ENCODE results near the gene EVI5L.

Gene EVI5L

DNA sequence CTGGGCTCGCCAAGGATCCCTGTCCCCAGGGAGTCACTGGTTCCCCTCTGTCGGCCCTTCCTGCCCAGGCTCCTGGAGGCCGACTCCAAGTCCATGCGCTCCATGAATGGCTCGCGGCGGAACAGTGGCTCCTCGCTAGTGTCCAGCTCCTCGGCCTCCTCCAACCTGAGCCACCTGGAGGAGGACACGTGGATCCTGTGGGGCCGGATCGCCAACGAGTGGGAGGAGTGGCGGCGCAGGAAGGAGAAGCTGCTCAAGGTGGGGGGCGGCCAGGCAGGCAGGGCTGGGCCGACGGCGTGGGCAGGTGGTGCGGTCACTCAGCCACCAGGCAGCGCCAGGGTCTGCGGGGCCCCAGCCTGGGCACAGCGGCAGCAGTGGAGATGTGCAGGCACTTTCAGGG lies 17.6 kb downstream of the EVI5L start:
- DNase-seq (ENCODE audit: low read depth) = no peak
- TF ChIP-seq, protein P1, sequence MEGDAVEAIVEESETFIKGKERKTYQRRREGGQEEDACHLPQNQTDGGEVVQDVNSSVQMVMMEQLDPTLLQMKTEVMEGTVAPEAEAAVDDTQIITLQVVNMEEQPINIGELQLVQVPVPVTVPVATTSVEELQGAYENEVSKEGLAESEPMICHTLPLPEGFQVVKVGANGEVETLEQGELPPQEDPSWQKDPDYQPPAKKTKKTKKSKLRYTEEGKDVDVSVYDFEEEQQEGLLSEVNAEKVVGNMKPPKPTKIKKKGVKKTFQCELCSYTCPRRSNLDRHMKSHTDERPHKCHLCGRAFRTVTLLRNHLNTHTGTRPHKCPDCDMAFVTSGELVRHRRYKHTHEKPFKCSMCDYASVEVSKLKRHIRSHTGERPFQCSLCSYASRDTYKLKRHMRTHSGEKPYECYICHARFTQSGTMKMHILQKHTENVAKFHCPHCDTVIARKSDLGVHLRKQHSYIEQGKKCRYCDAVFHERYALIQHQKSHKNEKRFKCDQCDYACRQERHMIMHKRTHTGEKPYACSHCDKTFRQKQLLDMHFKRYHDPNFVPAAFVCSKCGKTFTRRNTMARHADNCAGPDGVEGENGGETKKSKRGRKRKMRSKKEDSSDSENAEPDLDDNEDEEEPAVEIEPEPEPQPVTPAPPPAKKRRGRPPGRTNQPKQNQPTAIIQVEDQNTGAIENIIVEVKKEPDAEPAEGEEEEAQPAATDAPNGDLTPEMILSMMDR (IDR thresholded peaks at IDR 0.05; ENCODE audit: control insufficient read depth, insufficient read depth, low read depth, low read length, missing control alignments) = no peak
- H3K4me3 ChIP-seq (ENCODE audit: control insufficient read depth, low read depth, low read length) = no peak overlapping the region

DNA sequence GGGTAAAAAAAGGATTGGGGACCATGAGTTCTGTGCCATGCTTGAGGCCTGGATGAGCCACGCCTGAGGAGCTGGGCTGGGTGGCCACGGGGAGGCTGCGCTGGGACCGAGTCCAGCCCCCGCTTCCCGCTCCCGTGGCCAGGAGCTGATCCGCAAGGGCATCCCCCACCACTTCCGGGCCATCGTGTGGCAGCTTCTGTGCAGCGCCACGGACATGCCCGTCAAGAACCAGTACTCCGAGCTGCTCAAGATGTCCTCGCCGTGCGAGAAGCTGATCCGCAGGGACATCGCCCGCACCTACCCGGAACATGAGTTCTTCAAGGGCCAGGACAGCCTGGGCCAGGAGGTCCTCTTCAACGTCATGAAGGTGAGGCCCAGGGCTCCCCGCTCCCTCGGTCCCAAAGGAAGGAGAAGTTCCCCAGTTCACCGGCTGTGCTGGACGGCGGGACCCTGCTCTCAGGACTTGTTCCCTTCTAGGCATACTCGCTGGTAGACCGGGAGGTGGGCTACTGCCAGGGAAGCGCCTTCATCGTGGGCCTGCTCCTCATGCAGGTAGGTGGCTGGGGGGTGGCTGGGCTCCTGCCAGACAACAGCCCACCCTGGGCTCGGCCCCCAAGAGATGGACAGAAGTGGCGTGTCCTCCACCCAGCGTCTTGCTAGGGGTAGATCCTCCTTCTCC lies 18.9 kb downstream of the EVI5L start:
- no peak overlapping the region for H3K4me3 ChIP-seq (ENCODE audit: control insufficient read depth, low read depth, low read length)
- no peak for DNase-seq (ENCODE audit: low read depth)
- TF ChIP-seq, protein P1 (IDR thresholded peaks at IDR 0.05; ENCODE audit: control insufficient read depth, insufficient read depth, low read depth, low read length, missing control alignments) = no peak

DNA sequence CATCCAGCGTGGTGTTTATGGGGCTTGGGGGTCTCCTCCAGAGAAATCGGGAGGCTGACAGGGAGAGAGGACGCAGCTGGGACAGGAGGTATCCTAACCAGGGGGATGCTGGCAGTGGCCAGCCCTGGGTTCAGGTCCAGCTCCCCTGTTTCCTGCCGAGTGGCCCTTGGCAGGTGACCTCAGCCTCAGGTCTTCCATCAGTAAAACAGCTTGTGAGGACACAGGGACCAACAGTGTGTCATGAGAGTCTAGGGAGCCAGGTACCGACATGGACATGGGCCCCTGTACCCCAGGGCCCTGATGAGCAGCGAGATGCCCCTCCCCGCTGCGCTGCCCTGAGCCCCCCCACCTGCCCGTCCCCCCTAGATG lies 19.6 kb downstream of the EVI5L start:
- no peak overlapping the region for H3K4me3 ChIP-seq (ENCODE audit: control insufficient read depth, low read depth, low read length)
- TF ChIP-seq, protein P1 (IDR thresholded peaks at IDR 0.05; ENCODE audit: control insufficient read depth, insufficient read depth, low read depth, low read length, missing control alignments) = no peak
- no peak for DNase-seq (ENCODE audit: low read depth)

DNA sequence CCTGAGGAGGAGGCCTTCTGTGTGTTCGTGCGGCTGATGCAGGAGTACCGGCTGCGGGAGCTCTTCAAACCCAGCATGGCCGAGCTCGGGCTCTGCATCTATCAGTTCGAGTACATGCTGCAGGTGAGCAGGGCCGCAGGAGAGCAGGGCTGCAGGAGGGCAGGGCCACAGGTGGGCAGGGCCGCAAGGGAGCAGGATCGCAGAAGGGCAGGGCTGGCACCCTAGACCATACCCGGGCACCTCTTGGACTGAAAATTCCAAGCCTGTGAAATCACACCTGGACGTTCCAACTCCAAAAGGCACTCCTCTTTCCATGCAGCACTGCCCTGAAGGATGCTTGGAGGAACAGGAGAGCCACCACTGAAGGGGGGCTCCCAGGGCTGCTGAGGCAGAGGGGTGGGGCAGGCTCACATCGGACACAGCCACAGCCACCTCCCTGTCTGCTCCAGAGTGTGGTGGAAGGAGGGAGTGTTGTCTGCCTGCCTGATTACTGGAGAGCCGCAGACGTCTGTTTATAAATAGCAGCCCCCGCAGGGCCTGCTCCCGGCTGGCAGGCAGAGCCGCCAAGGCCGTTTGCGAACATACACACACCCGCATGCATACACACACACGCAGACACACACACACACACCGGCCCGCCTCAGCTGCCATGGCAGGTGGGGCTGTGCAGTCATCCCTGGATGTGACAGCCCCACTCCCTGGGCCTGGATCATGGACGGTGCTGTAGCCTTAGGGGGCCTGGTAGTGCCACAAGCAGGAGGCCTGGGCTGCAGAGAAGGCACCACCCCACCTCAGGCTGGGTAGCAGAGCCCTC lies 20.2 kb downstream of the EVI5L start:
- no peak for DNase-seq (ENCODE audit: low read depth)

DNA sequence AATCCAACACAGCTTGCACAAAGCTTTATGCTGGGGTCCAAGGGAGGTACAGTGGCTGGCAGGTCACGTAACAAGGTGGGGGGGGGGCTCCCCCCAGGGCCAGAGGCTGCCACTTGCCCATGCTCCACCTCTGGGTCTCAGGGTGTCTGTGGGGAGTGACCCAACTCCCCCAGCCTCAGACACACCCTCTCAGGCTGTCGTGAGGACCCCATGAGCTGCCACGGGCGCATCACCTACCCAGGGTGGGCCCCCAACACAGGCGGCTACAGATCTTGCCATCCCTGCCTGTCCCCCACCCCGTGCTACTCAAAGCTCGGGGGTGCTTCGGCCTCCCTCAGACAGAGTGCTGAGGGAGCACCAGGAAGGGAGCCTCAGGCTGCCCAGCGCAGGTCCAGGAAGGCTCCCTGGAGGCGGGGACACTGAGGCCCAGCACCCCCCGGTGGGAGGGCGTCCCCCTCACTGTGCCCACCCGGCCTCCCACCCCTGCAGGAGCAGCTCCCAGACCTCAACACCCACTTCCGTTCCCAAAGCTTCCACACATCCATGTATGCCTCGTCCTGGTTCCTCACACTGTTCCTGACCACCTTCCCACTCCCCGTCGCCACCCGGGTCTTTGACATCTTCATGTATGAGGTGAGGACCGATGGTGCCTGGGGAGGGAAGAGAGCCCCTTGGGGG lies 21.1 kb downstream of the EVI5L start:
- no peak overlapping the region for H3K4me3 ChIP-seq (ENCODE audit: control insufficient read depth, low read depth, low read length)
- no peak for DNase-seq (ENCODE audit: low read depth)
- TF ChIP-seq, protein P1 (IDR thresholded peaks at IDR 0.05; ENCODE audit: control insufficient read depth, insufficient read depth, low read depth, low read length, missing control alignments) = no peak

More for the DNA sequence above, 20.2 kb downstream of the EVI5L start:
- TF ChIP-seq, protein P1 (IDR thresholded peaks at IDR 0.05; ENCODE audit: control insufficient read depth, insufficient read depth, low read depth, low read length, missing control alignments) = no peak
- H3K4me3 ChIP-seq (ENCODE audit: control insufficient read depth, low read depth, low read length) = no peak overlapping the region

DNA sequence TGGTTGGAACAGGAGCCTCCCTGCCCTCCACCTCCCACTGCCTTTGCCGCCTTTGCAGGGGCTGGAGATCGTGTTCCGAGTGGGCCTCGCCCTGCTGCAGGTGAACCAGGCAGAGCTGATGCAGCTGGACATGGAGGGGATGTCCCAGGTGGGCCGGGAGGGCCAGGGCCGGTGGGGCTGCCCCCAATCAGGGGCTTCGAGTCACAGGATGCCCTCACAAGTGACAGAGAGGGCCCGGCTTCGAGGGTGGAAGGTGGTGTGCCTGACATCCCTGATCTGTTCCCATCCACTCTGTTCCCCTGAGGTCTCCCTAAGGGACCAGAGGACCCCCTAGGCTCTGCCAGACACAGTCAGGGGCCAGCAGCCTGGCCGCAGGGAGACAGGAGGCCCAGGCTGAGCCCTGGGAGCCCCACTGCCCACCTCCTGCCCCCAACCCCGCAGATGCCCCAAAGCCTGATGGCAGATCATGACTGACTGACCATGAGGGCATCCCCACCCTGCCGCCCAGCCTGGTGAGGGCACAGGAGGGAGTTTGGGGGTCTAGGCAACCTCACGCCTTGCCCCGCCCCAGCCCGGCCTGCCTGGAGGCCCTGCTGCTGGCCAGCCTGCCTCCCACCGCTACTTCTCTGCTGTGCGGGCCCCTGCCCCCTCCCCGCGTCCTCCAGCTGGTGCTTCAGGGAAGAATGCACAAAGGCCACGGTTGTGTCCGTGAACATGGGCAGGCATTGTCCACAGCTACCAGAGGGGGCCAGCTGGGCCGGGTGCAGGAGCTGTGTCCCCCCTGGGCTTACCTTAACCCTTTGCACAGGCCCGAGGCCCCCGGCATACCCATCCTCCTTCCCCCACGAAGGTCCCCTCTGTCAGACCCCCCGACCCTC lies 21.8 kb downstream of the EVI5L start:
- TF ChIP-seq, protein P1 (IDR thresholded peaks at IDR 0.05; ENCODE audit: control insufficient read depth, insufficient read depth, low read depth, low read length, missing control alignments) = no peak
- no peak overlapping the region for H3K4me3 ChIP-seq (ENCODE audit: control insufficient read depth, low read depth, low read length)
- DNase-seq (ENCODE audit: low read depth) = no peak

Data from AG09309 (cell line).